GM23338 (cell line): ENCODE measurements around the gene SYVN1. TPM values are rescaled to one million over a fixed set of nuclear protein-coding genes. Genes with fewer than 3 reads are reported as not detected.

Experiments
- ATAC-seq: fragments of 200-7000 bp; cut with Tn5 transposase; 3 replicates; pipeline ENCODE4 v1.9.1; 2020
- DNase-seq: peaks from one replicate; pipeline ENCODE4 v3.0.0-alpha.2; 2015; ENCODE audit warnings: low spot score
- H2AFZ ChIP-seq: fragments of 200-600 bp; sonication (generic); 2 replicates; pipeline ENCODE4 v1.8.0; 2016; ENCODE audit warnings: antibody characterized with exemption, mild to moderate bottlenecking, moderate library complexity
- H3F3A ChIP-seq: fragments of 200-600 bp; sonication (generic); replicated peaks from 2 replicates; pipeline ENCODE4 v1.8.0; 2017; ENCODE audit warnings: antibody characterized with exemption, mixed run types, low read depth
- H3K27ac ChIP-seq: fragments of 200-600 bp; sonication (generic); 2 replicates; pipeline ENCODE4 v1.6.1; 2016; ENCODE audit warnings: low read depth
- H3K27me3 ChIP-seq: fragments of 200-600 bp; sonication (generic); 2 replicates; pipeline ENCODE4 v1.8.0; 2016; ENCODE audit warnings: mild to moderate bottlenecking, mixed run types, moderate library complexity; ENCODE audit not compliant: insufficient read depth
- H3K36me3 ChIP-seq: fragments of 200-600 bp; sonication (generic); 2 replicates; pipeline ENCODE4 v1.8.0; 2016; ENCODE audit warnings: mild to moderate bottlenecking; ENCODE audit not compliant: insufficient read depth
- H3K4me1 ChIP-seq: fragments of 200-600 bp; sonication (generic); 2 replicates; pipeline ENCODE4 v1.8.0; 2016; ENCODE audit warnings: mild to moderate bottlenecking, moderate library complexity; ENCODE audit not compliant: insufficient read depth
- H3K4me2 ChIP-seq: fragments of 200-600 bp; sonication (generic); 2 replicates; pipeline ENCODE4 v1.7.1; 2017; ENCODE audit warnings: mixed run types
- H3K4me3 ChIP-seq: fragments of 200-600 bp; sonication (generic); 2 replicates; pipeline ENCODE4 v1.6.1; 2016; ENCODE audit warnings: mixed run types
- H3K79me2 ChIP-seq: fragments of 200-600 bp; sonication (generic); replicated peaks from 2 replicates; pipeline ENCODE4 v1.8.0; 2017; ENCODE audit warnings: mild to moderate bottlenecking; ENCODE audit not compliant: insufficient read depth
- H3K9me2 ChIP-seq: fragments of 200-600 bp; sonication (generic); 2 replicates; pipeline ENCODE4 v1.8.0; 2017; ENCODE audit not compliant: insufficient read depth
- H4K20me1 ChIP-seq: fragments of 200-600 bp; sonication (generic); replicated peaks from 2 replicates; pipeline ENCODE4 v1.8.0; 2017; ENCODE audit warnings: mild to moderate bottlenecking; ENCODE audit not compliant: insufficient read depth
- H3K27ac Mint-ChIP-seq: 2 replicates; pipeline ENCODE4 v1.8.0; 2020; ENCODE audit warnings: inconsistent platforms, mild to moderate bottlenecking, moderate library complexity, mixed read lengths
- H3K27me3 Mint-ChIP-seq: 3 replicates; pipeline ENCODE4 v1.8.0; 2022; ENCODE audit warnings: low read depth, mild to moderate bottlenecking, moderate library complexity, mixed read lengths, inconsistent platforms; ENCODE audit not compliant: insufficient read depth, poor library complexity
- H3K36me3 Mint-ChIP-seq: 3 replicates; pipeline ENCODE4 v1.8.0; 2021; ENCODE audit warnings: low read depth, mild to moderate bottlenecking, inconsistent platforms, moderate library complexity, mixed read lengths
- H3K4me1 Mint-ChIP-seq: 3 replicates; pipeline ENCODE4 v1.8.0; 2020; ENCODE audit warnings: mild to moderate bottlenecking, inconsistent platforms, mixed read lengths
- H3K4me3 Mint-ChIP-seq: 3 replicates; pipeline ENCODE4 v1.8.0; 2021; ENCODE audit warnings: moderate library complexity, mild to moderate bottlenecking, inconsistent platforms, mixed read lengths
- H3K9me3 Mint-ChIP-seq: 3 replicates; pipeline ENCODE4 v1.8.0; 2020; ENCODE audit warnings: moderate library complexity, mild to moderate bottlenecking, inconsistent platforms, mixed read lengths
- CREB1 ChIP-seq: fragments of 250-450 bp; sonication (Bioruptor Pico); IDR thresholded peaks from 2 replicates; pipeline ENCODE4 v1.5.0; 2020; ENCODE audit warnings: low read depth, mild to moderate bottlenecking, moderate library complexity
- CTCF ChIP-seq, 2 experiments: fragments of 200-600 bp in 1 of 2; sonication (generic) in 1 of 2; conservative IDR thresholded peaks; 2 replicates each; pipeline versions ENCODE4 v1.5.1 to v1.6.1; 2016 to 2017; ENCODE audit warnings: antibody characterized with exemption in 2 of 2, low read depth in 2 of 2, mild to moderate bottlenecking in 2 of 2, moderate library complexity in 1 of 2
- ETS1 ChIP-seq: IDR thresholded peaks from 2 replicates; pipeline ENCODE4 v1.6.1; 2016; ENCODE audit warnings: antibody characterized with exemption
- EZH2 ChIP-seq: fragments of 200-600 bp; sonication (generic); IDR thresholded peaks from one replicate; pipeline ENCODE4 v1.8.0; 2017; ENCODE audit warnings: antibody characterized with exemption, mild to moderate bottlenecking, low read depth; ENCODE audit not compliant: unreplicated experiment
- EZH2phosphoT487 ChIP-seq: fragments of 200-600 bp; sonication (generic); IDR thresholded peaks from one replicate; pipeline ENCODE4 v1.8.1; 2018; ENCODE audit warnings: antibody characterized with exemption; ENCODE audit not compliant: unreplicated experiment
- JUNB ChIP-seq: IDR thresholded peaks from one replicate; pipeline ENCODE4 v1.6.1; 2016; ENCODE audit warnings: antibody characterized with exemption; ENCODE audit not compliant: unreplicated experiment
- NANOG ChIP-seq: IDR thresholded peaks from 2 replicates; pipeline ENCODE4 v1.6.1; 2016; ENCODE audit warnings: antibody characterized with exemption, borderline replicate concordance
- POLR2AphosphoS5 ChIP-seq: IDR thresholded peaks from 2 replicates; pipeline ENCODE4 v1.6.1; 2016; ENCODE audit warnings: antibody characterized with exemption, low read depth
- REST ChIP-seq: IDR thresholded peaks from one replicate; pipeline ENCODE4 v1.6.1; 2018; ENCODE audit warnings: antibody characterized with exemption; ENCODE audit not compliant: unreplicated experiment
- STAT1 ChIP-seq: IDR thresholded peaks from one replicate; pipeline ENCODE4 v1.6.1; 2016; ENCODE audit warnings: antibody characterized with exemption; ENCODE audit not compliant: unreplicated experiment
- ZNF114 ChIP-seq: fragments of 250-450 bp; sonication (Bioruptor Pico); IDR thresholded peaks from 2 replicates; pipeline ENCODE4 v1.5.0; 2020; ENCODE audit warnings: mild to moderate bottlenecking, moderate library complexity
- ZNF331 ChIP-seq: fragments of 250-450 bp; sonication (Bioruptor Pico); IDR thresholded peaks from 2 replicates; pipeline ENCODE4 v1.5.0; 2020; ENCODE audit warnings: low read depth, mild to moderate bottlenecking, moderate library complexity
- ZNF462 ChIP-seq: fragments of 250-450 bp; sonication (Bioruptor Pico); IDR thresholded peaks from 2 replicates; pipeline ENCODE4 v1.5.0; 2020; ENCODE audit warnings: mild to moderate bottlenecking, moderate library complexity
- polyA plus RNA-seq: library from polyadenylated mRNA; unstranded; fragments of >200 nt; fragmentation: Nextera tagmentation; extraction: Ambion mirVana; gene quantifications from 2 replicates; pipeline ENCODE4 v1.2.1, GENCODE V29; 2016
- total RNA-seq: library from RNA; depleted of rRNA; stranded (reverse); fragments of >200 nt; shearing (Covaris generic); gene quantifications from 2 replicates; pipeline ENCODE4 v1.2.3, GENCODE V29; 2014

Gene SYVN1
- total and polyA plus RNA-seq, 2 experiments from 2014 or later: 13.8 to 28.7 TPM

- ATAC-seq: no peak
- H3F3A ChIP-seq: no peaks in the 10 kb centered on the region
- no peaks in the 10 kb centered on the region for H3K79me2 ChIP-seq
- no peaks in the 10 kb centered on the region for H3K36me3 ChIP-seq
- H3K36me3 Mint-ChIP-seq: no peaks in the 10 kb centered on the region; the same call in 2 of the 3 replicates
- no peaks in the 10 kb centered on the region for H4K20me1 ChIP-seq
- no peak overlapping the region for H3K4me3 Mint-ChIP-seq
- no peak overlapping the region for H3K27ac ChIP-seq
- H3K9me3 Mint-ChIP-seq: no peaks in the 10 kb centered on the region
- no peaks in the 10 kb centered on the region for H3K4me1 ChIP-seq
- no peaks in the 10 kb centered on the region for H3K27me3 ChIP-seq
- H2AFZ ChIP-seq: no peak overlapping the region
- DNase-seq: no peak
- peaks cover 3% of the 10 kb centered on the region for H3K27me3 Mint-ChIP-seq
- H3K9me2 ChIP-seq: no peaks in the 10 kb centered on the region
- H3K4me3 ChIP-seq: no peak overlapping the region
- TF ChIP-seq REST (no peak), CTCF (conservative IDR thresholded peaks at IDR 0.05; ENCODE audit: low read depth in 2 of 2) (no peak), ZNF462 (CRISPR knock-in tag) (no peak), EZH2phosphoT487 (no peak), NANOG (no peak), CREB1 (CRISPR knock-in tag) (no peak), JUNB (no peak), ETS1 (no peak), ZNF331 (CRISPR knock-in tag) (no peak), POLR2AphosphoS5 (no peak), EZH2 (no peak), ZNF114 (no peak), STAT1 (no peak)
- no peaks in the 10 kb centered on the region for H3K4me1 Mint-ChIP-seq
- no peak overlapping the region for H3K27ac Mint-ChIP-seq
- H3K4me2 ChIP-seq: no peak overlapping the region
Measured at GRCh38 chr11:65156256-65156655, 21.9 kb upstream of the SYVN1 start.
